GM23248 (cell line): ENCODE measurements around the gene NR4A1.

Experiments used
- EZH2 ChIP-seq: fragments of 200-600 bp; sonication (generic); IDR thresholded peaks from 2 replicates; pipeline ENCODE4 v1.6.1; 2018; ENCODE audit warnings: antibody characterized with exemption, mild to moderate bottlenecking; ENCODE audit not compliant: insufficient read depth, poor library complexity, severe bottlenecking
- EZH2phosphoT487 ChIP-seq: fragments of 200-600 bp; sonication (generic); IDR thresholded peaks from 2 replicates; pipeline ENCODE4 v1.6.1; 2018; ENCODE audit warnings: antibody characterized with exemption, moderate library complexity, mild to moderate bottlenecking, low read depth; ENCODE audit not compliant: insufficient read depth

GRCh38 chr12:52032446-52032803 lies 18.8 kb upstream of the NR4A1 start:
- TF ChIP-seq EZH2 (no peak), EZH2phosphoT487 (no peak)
